ENCODE data around the gene NTN3. TPM values are rescaled to one million over a fixed set of nuclear protein-coding genes. Genes with fewer than 3 reads are reported as not detected.
A peak's percentile ranks its signal among the peaks of the same experiment; 100 is the strongest.

The NTN3 gene
- polyA plus RNA-seq, 1 donor, result 2.3 TPM

DNA sequence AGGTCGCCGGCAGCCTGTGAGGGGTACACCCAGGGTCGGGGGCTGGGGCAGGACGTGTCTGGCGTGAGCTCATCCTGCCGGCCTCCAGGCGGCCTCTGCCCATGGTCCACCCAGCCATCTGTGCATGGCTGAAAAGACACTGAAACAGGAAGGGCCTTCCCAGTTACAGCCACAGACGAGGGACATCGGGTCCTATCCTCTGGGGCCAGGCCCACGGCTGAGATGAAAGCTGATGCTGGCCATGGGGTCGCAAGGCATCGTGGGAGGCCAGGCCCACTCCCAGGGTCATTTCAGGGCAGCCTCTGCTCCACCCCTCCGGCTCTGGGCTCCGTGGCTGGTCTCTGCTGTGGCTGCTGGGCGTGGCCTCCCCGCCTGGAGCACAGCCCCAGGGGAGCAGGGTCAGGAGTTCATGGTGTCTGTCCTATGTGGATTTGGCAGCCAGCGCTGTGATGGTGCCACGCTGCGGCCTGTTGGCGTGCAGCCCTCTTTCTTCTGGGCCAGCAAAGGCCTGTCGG is 26.1 kb downstream of the NTN3 start:
- no peak for DNase-seq

DNA sequence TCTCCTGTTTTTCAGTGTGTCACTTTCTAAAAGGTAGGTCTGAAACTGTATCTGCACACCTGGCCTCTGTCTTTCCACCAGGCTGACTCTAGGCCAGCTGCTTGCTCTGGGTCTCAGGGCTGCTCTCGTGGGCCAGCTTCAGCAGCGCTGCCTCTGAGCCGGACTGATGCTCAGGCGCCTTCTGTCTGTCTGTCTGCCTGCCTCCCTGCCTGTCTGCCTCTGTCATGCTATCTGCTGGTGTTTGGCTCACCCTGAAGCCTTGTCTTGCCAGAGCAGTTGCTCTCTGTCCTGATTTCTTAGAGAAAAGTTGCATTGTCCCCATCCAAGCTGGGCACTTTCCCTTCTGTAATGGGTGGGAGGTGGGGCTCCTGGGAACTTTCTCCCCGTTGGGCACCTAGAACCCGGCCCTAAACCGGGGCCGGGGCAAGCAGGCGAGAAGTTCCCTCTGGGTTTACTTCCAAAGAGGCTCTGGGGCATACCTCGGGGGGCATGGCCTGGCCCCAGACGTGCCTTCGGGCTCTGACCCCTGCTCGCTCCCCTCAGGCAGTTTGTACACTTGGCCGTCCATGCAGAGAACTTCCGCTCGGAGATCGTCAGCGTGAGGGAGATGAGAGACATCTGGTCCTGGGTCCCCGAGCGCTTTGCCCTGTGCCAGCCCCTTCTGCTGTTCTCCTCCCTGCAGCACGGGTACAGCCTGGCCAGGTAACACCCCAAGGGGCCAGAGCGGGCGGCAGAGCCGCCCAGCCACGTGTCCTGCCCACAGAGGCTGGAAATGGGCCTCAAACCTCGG is 26.8 kb downstream of the NTN3 start:
- DNase-seq, result no peak

DNA sequence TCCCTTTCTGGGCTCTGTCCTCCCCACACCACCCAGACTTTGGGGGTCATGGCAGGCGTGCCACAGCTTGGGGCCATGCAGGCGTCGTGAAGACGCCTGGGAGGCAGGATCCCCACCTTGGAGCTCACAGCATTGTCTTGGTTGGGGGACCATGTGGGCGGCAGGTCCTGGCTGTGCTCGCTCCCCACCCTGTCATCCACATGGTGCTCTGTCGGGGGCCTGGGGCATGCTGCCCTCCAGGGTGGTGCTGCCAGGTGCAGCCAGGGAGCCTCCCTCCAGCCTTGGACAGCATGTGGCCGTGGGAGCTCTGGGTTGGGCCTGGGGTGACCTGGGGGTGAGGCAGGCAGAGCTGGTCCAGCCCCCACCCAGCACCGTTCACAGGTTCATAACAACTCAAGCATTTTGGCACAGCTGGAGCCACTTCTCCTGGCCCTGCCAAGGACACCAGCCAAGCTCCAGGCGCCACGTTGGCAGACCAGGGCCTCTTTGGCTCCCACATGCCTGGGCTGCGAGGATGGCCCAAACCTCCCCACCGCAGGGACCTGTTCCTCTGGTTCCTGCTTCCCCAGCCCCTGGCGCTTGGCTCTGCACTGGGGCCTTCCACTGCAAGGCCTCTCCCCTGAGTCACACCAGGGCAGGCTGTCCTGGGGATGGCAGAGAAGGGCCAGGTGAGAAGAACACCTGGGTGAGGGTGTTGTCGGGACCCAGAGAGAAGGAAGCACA is 27.6 kb downstream of the NTN3 start:
- no peak for DNase-seq

DNA sequence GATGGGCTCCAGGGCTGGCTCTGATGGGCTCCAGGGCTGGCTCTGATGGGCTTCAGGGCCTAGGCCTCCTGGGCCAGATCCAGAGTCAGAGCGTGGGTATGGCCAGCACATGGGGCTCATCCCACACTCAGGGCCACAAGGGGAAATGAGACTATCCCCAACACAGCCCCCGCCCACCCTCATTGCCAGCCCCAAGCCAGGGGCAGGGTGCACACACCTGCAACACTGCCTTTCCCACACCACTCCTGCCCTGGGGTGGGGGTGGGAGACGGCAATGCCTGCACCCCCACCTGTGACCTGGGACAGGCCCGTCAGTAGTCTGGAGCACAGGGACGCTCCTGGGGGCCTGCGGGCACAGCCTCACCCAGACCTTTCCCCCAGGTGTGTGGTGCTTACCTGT is 28.4 kb downstream of the NTN3 start:
- DNase-seq, result no peak

DNA sequence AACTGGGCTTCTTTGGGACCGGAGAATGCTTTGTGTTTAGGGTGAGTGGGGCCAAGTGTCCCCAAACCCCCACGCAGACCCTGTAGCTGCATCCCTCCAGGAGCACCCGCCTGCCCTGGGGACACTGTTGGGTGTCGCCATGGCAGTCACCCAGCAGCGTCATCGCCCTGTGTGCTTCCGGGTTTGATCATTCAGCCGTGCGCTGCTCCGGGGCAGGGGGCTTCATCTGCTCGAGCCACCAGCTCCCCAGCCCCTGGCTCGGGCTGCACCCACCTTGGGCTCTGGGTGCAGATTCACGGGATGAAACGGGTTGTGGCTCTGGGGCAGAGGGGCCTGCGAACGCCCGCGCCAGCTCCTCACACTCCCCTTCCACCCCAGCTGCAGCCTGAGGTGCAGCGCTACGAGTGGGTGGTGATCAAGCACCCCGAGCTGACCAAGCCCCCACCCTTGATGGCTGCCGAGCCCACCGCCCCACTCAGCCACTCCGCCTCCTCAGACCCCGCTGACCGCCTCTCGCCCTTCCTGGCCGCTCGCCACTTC is 28.9 kb downstream of the NTN3 start:
- no peak for DNase-seq

DNA sequence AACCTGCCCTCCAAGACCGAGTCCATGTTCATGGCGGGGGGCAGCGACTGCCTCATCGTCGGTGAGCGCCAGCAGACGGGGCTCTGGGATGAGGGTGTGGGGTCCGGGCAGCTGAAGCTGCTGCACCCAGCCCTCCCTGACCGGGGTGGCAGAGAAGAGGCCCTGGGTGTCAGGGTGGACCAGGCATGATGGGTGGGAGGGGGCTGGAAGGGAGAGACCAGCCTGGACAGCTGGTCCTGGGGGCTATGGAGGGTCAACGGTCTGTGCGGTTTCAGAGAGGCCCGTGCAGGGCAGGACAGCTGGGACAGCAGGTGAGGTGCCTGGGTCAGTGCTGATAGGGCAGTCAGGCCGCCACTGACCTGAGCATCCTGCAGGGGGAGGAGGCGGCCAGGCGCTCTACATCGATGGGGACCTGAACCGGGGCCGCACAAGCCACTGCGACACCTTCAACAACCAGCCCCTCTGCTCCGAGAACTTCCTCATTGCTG is 29.4 kb downstream of the NTN3 start:
- DNase-seq, result no peak

DNA sequence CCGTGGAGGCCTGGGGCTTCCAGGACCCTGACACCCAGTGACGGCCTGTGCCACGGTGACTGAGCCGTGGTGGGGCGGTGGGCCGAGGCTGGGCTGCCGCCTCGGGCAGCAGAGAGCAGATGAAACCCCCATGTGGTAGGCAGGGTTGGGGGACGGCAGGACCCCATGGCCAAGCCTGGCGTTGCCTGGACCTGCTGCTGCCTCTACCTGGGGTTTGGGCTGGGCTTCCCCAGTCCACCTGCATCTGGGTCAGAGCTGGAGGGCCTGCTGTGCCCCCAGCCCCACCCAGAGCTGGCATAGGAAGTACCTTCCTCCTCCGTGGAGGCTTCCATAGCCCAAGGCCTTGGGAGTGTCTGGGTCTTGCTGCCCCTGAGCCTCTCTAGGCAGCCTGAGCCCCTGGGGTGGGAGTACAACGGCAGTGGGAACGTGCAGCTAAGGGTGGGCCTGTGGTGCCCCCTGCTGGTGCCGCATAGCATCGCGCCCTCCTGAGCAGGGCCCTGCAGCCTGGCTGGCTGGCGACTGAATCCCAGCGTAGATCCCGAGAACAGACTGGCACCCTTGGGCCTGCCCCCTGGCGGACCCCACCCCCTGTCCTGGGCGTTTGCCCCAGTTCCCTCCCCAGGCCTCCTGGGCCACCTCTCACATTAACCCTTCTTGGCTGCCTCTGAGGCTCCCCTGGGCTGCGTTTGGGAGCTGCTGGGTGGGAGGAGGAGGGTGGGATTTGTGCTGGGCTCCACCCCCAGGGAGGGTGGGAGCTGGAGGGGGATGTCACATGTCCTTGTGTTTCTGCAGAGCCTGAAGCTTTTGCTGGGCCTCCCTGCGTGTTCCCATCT is 30.0 kb downstream of the NTN3 start:
- peak; percentile 88 for DNase-seq

DNA sequence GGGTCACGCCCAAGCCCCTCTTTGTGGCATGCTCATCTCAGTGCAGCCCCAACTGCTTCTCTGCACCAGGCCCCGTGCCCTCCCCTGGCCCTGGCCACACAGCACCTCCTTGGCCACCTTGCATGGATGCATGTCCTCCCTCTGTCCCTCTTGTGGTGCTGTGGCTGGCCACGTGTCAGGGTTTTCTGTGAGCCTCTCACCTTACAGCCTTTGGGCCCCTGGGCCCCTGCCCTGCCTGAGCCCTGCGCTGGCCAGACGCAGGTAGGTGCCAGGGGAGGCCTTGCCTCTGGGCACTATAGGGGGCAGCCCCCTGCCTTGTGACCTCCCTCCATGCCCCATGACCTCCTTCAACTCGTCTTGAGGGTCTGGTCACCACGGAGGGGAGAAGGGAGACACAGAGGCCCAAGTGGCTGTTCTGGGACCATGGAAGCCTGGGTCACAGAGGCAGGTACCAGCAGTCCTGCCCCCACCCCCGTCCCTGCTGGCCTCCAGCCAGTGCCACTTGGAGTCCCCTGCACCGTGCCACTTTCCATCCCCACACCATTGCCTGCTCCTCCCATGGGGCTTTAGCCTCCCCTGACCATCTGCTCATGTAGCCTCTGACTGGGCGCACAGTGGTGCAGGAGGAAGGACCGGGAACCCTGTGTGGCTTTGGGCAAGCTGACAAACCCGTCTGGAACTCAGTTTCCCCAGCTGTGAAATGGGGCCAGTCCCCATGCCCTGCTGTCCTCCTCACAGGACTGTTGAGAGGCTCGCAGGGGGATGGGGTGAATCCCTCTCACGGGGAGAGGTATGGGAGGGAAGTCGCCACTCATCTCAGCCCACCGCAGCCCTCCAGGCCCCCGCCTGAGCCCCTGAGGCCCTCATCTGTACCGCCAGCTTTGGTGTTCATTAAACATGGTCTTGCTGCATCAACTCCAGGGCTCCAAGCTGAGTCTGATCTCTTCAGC is 31.1 kb downstream of the NTN3 start:
- DNase-seq, result no peak

DNA sequence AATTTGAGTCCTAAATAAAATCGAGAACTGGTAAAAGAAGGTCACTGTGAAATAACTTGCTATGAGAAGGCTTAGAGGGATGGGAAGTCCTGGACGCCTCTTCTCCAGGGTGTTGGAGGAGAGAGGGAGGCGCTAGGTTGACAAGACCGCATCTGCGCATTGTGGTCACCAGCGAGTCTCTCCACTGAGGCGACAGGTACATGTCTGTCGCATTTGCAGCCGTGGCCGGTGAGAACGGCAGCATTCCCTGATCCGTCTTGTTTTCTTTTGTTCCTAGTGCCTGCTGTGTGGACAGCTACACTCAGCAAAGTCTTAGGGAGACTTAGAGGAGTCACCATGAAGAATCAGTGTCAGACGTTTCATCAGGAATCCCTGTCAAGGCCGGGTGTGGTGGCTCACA is 34.6 kb downstream of the NTN3 start:
- no peak for DNase-seq

DNA sequence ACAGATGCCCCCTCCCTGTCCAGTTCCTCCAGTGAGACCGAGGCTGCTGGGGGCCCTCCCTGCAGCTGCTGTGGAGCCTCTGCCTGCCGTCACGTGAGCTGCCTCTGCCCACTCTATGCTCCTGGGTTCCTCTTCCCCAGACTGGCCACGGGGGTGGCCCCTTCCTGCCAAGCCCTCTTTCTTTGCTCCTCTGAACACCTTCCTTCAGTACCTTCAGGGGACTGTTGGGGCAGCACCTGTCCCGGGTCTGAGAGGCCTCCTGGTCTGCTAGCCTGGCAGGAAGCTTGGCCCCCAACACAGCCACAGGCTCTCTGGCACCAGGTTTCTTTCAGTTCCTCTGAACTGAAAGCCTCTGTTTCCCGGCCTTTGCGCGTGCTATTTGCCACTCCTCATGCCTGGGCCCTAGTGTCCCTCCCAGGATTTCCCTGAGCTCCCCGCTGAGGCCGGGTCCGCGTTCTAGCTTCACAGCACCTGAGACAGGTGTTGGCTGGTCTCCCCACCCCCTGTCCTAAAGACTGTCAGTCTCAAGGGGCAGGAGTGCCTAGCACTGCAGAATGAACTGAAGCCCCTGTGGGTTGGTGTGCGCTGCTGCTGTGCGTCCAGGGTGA is 36.1 kb downstream of the NTN3 start:
- DNase-seq, result no peak

DNA sequence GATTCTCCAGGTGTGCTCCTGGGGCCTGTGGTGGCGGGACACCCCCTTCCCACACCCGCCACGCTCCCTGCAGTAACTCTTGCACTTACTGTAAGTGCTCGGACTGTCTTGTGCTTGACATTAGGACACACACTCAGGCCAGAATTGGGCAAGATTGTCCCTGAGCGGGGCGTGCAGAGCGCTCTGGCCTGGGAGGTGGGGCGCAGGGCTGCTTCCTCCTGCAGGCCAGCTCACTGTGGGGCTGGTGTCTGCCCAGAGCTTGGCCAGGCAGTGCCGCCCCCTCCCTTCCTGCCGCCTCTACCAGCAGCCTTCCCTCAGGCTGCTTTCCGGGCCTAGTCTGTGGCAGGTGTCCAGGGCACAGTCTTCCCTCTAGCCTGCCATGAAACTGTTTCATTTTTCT is 36.6 kb downstream of the NTN3 start:
- no peak for DNase-seq

DNA sequence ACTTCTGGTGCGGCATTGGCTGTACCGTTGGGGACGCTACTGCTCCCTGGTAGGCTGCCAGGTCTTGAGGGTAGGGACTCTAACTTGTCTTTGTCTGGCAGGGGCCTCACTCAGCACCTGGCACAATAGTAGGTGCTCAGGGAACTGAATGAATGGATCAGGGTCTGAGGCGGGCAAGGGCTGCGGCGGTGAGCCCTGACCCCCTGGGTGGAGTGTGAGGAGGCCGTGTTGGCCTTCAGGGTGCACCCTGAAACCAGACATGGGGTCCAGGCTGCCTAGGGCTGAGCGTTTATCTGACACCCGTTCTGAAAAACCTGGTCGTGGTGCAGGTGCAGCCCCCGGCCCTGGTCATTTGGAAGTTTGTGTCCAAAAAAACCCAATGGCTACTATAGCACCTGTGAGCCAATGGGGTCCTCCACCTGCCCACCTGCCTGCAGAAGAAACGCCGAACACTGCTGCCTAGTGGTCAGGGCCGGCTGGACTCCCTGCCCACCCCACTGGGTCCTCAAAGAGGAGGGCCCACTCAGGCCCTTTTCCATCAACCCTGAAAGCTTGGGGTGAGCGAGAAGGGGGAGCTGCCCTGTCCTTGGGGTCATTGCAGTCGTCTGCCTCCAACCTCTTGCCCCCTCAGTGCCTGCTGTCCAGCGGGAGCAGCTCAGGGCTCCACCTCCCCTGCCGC is 37.8 kb downstream of the NTN3 start:
- no peak for DNase-seq

DNA sequence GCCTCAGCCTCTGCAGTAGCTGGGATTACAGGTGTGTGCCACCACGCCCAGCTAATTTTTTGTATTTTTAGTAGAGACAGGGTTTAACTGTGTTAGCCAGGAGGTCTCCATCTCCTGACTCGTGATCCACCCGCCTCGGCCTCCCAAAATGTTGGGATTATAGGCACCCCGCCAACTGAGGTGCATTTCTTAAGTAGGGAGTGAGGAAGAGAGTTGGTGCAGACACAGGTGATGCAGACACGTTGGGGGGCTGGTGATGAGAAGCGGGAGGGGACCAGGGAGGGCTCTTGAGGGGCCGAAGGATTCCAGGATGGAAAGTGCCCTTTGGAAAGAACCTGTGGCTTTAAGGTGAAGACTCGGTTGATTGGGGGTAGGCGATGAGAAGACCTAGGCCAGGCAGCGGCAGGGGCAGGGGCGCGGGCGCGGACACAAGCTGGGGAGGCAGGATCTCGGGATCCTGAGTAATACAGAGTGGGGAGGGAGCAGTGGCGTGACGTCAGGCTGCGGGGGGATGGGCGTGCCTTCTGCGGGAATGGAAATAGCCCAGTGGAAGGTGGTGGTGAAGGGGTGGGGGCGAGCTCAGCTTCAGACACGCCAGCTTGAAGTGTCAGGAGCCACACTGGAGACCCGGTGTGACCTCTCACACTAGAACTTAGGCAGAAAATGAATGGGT is 40.2 kb downstream of the NTN3 start:
- DNase-seq, result no peak

DNA sequence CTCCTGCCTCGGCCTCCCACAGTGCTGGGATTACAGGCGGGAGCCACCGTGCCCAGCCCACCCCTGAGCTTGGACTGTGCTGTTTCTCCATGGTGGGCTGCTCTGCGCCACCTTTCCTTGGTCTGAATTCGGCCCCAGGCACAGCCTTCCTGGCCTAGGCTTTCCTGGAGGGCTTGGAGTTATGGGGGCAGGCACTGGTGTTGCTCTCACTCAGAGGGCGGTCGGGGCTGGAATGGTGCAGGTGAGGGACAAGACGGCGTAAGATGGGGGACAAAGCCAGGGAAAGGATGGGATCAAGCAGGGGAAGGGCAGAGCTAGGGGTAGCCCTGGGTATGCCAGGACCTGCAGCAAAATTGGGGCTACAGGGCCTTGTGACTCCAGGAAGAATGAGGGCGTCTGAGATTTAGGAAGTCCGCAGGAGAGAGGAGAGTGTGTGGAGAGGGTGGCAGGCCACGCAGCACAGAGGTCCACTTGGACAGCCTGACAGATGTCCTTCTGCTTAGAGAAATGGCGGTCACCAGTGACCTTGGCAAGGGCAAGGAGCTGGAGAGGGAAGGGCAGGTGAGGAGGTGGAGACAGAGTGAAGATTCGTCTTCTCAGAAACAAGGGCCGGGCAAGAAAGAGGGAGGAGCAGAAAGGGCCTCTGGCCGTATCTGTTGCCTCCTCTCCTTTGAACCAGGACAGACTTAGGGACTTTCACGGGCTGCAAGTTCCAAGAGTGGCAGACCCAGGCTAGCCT is 41.1 kb downstream of the NTN3 start:
- no peak for DNase-seq

DNA sequence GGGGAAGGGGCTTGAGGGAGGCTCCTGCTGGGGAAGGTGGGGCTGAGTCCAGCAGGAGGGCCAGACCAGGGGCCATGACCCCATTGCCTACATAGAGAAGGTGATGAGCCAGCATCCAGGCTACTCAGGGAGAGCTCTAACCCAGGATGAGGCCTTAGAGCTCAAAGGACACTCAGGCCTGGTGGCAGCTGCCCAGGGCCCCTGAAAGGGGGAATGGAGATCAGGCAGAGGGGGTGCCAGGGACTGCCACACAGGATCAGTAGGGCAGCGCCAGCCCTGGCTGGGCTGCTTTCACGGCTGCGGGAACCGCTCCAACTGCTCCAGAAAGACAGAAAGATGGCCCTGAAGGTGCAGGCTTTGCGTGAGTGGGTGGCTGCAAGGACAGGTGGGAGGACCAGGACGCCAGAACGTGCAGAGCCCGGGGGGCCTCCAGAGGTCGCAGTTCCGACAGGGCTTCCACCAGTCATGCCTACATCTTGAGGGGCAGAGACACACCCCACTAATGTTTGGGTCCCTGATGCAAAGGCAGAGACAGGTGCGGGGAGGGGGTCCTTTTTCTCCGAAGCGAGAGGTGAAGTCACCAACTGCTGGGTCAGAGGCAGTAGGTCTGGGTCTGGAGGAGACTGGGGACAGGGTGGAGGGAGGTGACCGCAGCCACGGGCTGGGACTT is 41.8 kb downstream of the NTN3 start:
- no peak for DNase-seq

DNA sequence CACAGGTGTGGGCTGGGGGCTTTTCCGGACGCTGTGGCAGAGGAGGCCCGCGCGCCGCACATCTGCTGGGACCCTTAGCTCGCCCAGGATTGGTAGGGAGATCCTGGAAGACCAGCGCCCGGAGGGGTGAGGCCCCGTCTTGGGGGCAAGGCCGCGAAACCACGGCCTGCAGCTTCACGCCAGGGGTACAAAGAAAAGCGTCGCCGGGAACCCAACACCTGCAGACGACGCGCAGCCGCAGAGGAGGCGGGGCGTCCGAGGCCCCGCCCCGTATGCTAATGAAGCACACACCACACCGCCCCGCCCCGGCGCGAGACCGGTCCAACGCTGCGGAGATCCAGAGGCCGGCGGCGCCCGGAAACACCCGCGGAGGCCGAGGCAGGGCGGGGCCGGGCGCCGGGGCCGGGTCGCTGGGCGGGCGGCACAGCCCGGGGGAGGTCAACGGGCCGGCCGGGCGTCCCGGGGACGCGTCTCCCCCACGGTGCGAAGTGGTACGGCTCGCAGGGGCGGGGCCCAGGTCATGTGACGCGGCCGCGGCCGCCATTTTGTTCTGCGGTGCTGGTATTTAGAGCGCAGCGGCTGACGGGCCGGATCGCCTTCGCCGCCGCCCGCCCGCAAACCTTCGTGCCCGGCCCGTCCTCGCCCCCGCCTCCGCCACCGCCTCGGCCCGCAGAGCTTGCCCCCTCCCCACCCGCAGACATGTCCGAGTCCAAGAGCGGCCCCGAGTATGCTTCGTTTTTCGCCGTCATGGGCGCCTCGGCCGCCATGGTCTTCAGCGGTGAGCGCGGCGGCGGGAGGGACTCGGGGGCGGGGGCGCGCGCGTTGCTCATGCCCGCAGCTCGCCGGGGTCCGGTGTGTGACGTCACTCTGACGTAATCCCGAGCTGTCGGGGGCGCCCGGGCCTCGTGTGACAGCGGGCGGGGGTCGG is 42.6 kb downstream of the NTN3 start, which contains the start of gene ATP6V0C:
TSS of gene ATP6V0C (plus strand) at position 548 of the 928 bp plus-strand sequence. CDS start at position 700, 152 bp downstream.
- peak; percentile 89 for DNase-seq
